HG02623 (cell line): Measurements from ENCODE around the gene PA2G4.

Source experiments
- ATAC-seq: cut with Tn5 transposase; IDR thresholded peaks from one replicate; pipeline ENCODE4 v1.9.1; 2021; ENCODE audit warnings: moderate library complexity; ENCODE audit not compliant: unreplicated experiment

Gene PA2G4

DNA sequence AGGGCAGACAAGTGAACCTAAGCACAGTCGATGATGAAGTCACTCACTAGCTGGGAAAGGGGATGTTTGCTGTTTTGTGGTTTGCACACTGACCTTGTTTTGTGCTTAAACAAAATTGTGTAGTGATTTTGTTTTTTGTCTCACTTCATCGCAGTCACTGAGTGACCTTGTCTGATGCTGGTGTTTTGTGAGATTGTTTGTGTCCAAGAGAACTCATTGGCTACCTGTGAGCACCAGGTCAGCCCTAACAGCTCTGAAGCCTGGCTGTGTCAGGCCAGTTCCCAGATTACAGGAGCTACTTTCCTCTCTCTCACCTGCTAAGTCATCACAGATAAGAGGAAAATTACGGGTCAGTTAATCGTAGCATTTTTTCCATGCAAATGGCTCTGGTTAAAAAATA lies 19.8 kb downstream of the PA2G4 start:
- no peak for ATAC-seq

DNA sequence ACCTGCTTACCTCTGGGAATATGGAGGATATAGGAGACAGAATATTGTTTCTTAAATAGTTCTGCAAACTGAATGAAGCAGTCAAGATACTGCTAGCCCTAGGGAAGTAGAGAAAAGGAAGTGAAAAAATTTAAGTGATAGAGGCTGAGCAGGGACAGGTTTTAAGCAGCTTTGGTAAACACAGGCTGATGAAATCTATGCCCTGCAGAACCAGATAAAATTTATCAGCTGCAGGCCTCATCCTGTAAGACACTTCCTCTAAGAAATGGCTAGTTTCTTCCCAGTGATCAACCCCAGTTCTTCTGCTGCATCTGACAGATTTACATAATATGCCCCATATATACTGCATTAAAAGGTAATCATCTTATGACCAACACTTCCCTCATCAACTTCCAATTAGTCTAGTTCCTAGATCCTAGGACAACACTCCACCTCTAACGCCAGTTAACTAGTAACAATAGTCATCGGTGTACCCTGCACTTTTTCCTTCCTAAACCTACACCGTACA lies 22.4 kb downstream of the PA2G4 start:
- no peak for ATAC-seq

DNA sequence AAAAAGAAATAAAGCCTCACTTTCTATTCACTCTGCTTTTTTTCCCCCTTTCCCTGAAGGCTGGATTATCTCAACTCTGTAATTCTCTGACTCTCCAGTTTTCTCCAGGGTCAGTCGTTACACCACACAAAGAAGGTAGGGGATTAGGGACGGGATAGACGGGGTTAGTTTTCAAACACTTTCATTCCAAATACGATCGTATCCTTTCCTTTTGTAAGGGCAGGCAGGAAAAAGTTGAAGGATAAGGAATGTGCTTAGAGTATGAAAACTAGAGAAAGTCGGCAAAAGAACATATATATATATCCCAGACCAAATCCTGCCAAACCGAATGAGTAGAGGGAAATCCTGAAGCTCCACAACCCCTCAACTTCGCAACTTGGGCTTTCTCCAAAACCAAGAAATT lies 23.1 kb downstream of the PA2G4 start:
- no peak for ATAC-seq

DNA sequence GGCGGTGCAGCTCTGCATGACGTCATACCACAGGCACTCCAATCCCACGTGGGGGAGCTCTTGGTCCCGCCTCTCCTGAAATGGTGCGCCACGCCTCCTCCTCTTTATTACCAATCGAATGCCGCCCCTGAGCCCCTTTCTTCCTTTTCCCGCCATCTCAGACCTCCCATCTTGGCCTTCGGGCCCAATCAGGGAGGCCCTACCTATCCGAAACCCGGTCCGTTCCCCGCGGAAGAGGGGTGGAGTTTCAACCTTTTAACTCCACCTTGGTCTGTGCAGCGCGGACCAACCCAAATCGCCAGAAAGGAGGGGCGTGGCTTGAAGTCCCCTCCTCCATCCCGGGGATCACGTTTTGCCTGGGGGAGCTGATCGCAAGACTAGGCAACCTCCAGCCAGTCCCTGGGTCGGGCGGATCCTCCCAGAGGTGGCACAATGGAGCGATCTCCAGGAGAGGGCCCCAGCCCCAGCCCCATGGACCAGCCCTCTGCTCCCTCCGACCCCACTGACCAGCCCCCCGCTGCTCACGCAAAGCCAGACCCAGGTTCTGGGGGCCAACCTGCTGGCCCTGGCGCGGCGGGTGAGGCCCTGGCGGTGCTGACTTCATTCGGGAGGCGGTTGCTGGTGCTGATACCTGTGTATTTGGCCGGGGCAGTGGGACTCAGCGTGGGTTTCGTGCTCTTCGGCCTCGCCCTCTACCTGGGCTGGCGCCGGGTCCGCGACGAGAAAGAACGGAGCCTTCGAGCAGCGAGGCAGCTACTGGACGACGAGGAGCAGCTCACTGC lies 23.7 kb downstream of the PA2G4 start, which contains the start of gene ESYT1:
ESYT1 (plus strand) TSS at position 380 of the 782 bp plus-strand sequence; CDS start at position 433, 53 bp downstream.
- ATAC-seq = peak; percentile 91

DNA sequence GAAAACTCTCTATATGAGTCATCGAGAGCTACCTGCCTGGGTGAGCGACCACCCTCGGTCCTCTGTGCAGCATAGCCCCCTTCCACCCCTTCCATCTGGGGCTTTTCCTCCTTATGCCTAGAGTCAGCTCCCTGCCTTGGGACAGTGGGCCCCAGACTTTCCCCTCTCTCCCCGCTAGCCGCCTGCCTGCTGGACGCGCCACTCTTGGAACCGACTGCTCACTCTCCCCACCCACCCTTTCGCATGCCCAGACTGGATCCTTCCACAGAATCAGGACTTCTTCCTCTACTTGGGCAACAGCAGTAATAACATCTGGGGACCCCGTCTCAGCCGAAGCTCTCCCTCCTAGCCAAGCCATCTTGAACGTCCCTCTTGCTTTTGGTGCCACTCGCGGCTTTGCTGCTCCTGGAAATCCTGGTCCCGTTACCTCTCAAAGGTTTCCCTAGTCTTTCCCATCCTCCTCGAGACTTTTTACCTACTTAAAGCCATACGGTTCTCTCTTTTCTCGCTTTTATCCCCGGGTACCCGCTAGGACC lies 24.4 kb downstream of the PA2G4 start:
- no peak for ATAC-seq

DNA sequence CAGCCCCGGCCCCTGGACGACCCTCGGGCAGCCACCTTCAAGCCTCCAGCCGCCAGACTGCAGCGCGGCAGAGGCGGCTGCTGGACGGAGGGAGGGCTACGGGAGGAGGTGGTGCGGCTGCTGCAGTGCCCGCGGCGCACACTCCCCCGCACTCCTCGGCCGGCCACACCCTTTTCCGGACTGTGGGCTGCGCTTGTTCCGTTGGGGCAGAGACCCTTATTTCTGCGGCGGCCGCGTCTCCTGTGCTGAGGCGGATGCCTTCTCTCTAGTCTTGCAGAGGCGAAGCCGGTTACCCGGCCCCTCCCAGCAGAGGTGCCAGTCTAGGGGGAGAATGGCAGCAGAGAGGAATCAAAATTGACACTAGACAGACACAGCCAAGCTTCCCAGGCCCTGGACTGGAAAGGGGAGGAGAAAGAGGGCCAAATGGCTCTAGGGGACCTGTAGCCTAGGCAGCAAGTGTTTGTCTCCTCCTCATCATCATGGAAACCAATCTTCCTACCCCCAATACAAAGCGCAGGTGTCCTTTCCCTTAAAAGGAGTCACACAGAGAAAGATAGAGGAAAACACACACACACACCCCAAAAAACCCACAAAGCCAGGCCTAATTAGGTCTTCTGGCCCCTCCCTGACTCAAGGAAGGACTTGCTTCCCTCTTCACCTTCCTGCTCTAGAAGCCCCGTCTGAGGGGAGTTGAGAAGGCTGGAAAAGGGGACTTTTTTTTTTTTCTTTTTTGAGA lies 25.0 kb downstream of the PA2G4 start:
- ATAC-seq = peak; percentile 23

DNA sequence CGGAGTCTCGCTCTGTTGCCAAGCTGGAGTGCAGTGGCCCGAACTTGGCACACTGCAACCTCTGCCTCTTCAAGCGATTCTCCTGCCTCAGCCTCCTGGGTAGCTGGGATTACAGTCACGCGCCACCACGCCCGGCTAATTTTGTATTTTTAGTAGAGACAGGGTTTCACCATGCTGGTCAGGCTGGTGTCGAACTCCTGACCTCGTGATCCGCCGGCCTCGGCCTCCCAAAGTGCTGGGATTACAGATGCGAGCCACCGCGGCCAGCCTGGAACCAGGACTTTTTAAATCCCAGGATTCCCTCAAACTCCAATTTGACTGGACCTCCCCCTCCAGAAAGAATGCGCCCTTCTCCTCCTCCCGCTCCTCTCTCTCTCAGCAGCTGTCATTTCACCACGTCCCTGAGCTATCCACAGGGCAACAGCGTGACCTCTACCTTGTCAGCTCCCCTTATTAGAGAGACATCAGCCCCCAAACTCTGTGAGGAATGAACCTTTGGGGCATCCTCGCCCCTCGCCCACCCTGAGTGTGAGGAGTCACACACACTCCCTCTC lies 25.7 kb downstream of the PA2G4 start:
- no peak for ATAC-seq

DNA sequence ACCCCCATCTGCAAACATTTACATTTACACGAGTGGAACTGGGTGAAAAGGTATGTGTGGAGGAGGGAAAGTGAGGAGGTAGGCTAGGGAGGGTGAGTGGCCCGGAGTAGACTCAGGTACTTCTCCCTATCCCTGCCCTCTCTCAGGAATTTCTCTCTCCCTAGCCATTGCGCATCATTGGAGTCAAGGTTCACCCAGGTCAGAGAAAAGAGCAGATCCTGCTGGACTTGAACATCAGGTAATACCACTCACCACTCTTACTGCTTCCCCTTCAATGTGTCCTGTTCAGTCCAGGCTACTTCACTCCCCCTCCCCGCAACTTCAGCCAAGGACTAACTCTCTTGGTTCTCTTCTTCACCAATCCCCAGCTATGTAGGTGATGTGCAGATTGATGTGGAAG lies 26.5 kb downstream of the PA2G4 start:
- ATAC-seq = no peak

DNA sequence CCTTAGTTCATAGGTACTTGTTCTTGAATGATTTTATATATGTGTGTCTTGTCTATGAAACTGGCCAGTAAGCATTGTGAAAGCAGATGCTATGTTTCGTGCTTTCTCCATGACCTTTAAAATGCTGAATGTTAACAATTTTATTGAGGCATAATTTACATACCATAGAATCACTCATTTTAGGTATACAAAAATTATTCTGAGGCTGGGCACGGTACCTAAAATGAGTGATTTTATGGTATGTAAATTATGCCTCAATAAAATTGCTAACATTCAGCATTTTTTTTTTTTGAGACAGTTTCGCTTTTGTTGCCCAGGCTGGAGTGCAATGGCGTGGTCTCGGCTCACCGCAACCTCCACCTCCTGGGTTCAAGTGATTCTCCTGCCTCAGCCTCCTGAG lies 30.5 kb downstream of the PA2G4 start:
- no peak for ATAC-seq

DNA sequence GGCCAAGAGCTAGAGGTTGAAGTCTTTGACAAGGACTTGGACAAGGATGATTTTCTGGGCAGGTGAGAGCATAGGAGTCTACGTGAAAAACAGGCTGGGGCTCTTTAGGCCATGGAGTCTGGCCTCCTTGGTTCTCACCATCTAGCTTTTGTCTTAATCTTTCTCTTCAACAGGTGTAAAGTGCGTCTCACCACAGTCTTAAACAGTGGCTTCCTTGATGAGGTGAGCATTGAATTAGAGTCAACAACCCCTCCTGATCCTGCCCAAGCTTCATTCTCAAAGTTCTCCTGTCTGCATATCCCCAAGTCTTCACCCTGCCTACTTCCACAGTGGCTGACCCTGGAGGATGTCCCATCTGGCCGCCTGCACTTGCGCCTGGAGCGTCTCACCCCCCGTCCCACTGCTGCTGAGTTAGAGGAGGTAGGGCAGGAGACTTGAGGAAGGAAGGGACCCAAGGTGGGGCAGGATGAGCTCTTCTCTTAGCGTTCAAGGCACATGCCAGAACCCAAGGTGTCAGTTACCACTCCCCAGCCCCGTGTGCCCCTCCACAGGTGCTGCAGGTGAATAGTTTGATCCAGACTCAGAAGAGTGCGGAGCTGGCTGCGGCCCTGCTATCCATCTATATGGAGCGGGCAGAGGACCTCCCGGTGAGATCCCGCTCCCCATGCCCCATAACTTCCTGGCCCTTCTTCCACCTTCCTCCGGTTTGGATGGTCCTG lies 33.7 kb downstream of the PA2G4 start:
- no peak for ATAC-seq

DNA sequence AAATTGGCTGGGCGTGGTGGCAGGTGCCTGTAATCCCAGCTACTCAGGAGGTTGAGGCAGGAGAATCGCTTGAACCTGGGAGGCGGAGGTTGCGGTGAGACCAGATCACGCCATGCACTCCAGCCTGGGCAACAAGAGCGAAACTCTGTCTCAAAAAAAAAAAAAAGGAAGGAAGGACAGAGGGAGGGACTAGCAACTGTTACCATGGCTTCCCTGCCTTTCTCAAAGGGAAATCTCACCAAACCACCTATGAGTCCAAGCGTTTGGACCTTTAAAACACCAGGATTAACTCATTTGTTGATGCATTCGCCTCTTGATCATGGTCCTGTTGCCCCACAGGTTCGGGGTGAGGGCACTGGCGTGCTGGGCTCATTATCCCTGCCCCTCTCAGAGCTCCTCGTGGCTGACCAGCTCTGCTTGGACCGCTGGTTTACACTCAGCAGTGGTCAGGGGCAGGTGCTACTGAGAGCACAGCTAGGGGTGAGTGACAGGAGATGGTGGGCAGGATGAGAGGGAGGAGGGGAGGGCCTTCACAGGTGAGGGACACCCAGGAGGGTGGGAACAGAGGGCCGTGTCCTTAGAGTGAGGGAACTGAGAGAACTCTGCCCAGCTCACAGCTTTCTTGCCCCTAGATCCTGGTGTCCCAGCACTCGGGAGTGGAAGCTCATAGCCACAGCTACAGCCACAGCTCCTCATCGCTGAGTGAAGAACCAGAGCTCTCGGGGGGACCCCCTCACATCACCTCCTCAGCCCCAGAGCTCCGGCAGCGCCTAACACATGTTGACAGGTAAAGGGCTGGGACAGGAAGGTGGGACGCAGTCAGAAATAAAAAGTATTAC lies 37.8 kb downstream of the PA2G4 start:
- no peak for ATAC-seq

DNA sequence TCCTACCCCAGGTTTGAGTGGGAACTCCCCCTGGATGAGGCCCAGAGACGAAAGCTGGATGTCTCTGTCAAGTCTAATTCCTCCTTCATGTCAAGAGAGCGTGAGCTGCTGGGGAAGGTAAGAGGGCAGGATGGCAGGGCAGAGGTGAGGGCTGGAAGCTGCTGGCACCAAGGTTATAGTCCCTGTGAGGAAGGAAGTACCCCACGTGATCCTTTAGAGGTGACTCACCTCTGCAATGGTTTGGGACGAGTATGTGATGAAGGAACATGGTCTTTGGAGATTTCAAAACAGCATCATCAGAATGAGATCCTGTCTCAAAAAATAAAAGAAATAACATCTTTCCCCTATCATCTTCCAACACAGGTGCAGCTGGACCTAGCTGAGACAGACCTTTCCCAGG lies 38.9 kb downstream of the PA2G4 start:
- no peak for ATAC-seq

DNA sequence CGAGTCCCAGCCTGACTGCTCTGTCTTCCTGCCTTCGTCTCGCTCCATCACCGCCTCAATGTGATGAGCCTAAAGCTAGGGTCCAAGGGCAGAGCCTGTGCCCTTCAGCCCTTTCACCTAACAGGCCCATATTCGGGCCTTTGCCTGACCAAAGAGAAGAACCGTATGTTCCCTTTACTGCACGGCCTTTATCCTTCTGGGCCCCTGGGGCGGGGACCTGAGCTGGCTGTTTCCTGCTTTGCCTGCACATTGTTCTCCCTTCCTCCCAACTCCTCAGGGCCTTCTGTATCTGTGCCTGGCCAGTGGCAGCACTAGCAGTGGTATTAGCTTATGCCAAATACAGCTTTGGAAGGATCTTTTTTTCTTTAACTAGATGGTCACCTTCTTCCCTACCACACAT lies 39.5 kb downstream of the PA2G4 start:
- ATAC-seq = no peak

DNA sequence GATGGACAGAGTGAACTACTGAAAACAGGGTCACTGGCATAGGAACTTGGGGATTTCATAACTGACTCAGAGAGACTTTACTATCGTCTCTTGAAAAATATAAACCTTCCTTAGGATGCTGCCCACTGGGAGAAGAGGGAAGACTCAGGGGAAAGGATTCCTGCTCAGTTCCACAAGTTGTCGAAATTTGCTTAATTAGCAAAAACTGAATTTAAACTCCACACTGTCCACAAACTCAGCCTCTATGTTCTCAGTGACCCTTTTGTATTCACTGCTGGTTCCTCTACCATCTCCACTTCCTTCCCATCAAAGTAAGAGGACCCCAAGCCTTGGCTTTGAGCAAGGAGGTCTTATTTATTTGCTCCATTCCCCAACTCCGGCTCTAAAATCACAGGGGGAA lies 40.9 kb downstream of the PA2G4 start:
- ATAC-seq = no peak

DNA sequence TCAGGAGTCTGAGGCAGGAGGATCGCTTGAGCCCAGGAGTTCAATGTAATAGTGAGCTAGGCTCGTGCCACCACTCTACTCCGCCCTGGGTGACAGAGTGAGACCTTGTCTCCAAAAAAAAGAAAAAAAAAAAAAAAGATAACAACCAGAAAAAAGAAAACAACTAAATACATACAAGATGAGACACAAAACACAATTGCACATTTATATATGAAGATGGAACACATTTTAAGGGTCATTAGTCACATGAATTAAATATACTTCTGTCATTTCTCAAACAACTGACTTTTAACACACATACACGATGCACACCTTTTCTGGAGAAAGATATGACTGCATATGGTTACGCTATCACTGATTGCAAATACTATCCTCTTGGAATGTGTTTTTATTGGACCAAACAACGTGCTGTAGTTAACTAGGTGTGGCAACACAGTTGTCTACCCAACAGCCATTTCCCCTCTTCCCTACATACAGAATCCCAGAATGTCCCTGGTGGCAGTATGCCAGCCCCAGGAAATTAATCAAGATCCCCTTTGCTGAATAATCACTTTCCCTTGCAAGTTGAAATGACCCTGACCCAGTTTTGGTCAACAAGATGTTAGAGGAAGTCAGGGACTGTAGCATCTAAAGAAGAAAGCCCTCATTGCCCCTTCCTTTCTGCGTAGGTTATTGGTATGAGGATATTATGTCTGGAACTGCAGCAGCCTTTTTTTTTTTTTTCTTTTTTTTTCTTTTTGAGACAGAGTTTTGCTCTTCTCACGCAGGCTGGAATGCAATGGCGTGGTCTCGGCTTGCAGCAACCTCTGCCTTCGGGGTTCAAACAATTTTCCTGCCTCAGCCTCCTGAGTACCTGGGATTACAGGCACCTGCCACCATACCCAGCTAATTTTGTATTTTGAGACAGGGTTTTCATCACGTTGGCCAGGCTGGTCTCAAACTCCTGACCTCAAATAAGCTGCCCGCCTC lies 42.4 kb downstream of the PA2G4 start:
- ATAC-seq = no peak

DNA sequence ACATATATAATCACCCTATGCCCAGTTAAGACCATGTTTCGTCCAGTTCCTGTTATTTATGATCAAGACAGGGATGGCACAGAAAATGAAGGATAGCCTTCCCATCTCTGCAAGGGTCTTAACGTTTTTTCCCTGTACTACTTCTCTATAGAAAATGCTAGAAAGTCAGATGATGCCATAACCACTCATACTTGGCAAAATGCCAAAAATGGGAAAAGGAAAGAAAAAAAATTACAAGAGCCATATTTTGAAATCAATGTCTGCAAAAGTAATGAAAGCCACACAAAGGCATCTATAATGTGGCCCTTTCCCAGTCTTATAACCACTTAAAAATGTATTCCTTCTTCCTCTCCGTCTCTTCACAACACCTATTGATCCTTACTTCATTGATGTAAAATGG lies 46.2 kb downstream of the PA2G4 start:
- ATAC-seq = no peak

DNA sequence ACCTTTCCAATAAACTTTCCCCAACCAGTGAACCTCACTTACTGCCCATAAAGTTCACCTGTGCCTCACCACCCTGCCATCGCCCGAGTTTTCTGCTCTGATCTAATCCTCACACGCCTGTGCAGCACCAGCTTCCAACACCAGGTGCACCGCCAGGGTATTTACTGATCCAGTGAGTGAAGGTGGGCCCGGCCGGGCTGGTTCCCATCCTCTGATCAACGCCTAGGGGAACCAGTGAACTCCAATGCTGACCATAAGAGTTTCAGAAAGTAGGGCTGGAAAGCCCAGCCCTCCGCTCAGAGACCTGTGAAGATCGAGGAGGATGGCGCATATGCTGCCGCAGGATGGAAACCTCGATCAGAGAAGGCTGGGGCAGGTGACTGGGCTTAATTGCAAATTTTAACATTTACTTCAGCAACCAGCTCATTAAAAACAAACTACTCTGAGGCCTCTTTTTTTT lies 47.3 kb downstream of the PA2G4 start:
- ATAC-seq = peak; percentile 37

DNA sequence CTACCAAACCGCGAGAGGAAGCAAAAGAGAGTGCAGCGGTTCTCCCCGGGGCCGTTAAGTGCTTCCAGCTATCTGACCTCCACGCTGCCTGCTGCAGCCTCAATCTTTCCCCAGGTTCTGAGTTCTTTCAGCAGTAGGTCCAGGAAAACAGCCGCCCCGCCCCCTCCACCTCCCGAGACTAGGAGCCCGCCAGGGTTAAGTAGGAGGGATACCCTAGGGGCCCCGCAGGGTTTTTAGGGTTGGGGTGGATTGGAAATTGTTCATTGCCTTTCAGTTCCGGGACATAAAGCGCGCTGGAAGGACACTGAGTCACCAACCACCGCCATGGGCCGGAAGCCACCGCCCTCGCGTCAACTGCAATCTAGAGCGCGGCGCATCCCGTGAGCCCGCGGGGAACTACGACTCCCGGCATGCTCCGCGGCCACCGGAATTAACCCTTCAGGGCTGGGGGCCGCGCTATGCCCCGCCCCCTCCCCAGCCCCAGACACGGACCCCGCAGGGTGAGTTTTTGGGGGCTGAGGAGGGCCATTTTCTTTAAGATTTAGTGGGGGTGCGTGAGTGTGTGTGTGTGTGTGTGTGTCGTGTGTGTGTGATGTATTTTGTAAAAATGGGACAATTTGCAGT lies 47.9 kb downstream of the PA2G4 start, which contains the start of gene MYL6B:
MYL6B (plus strand) TSS at position 456 of the 624 bp plus-strand sequence. CDS start 1,332 bp downstream, outside the sequence.
- ATAC-seq = peak; percentile 80
